Measurements from ENCODE around the gene CCDC73. TPM values are rescaled to one million over a fixed set of nuclear protein-coding genes. Genes with fewer than 3 reads are reported as not detected.
"Not testable (repeated sequence)": the region's sequence is repeated elsewhere in the genome, so short reads cannot be mapped to it uniquely, and the experiment has no call there.

The CCDC73 gene
- total RNA-seq, 1 experiment from 2014 or later, result not detected

- in situ Hi-C loops (cut with HindIII; ENCODE audit: low sequenced_read_pairs), result no loop called here
- DNase-seq (ENCODE audit: low spot score), result no peak
Measured at GRCh38 chr11:32722255-32722654, 72.2 kb downstream of the CCDC73 start.

GRCh38 chr11:32713496-32713895, 81.0 kb downstream of the CCDC73 start:
- in situ Hi-C loops (cut with HindIII; ENCODE audit: low sequenced_read_pairs), result no loop called here
- DNase-seq (ENCODE audit: low spot score), result no peak

- in situ Hi-C loops (cut with HindIII; ENCODE audit: low sequenced_read_pairs); DNase-seq (ENCODE audit: low spot score): not testable (repeated sequence)
Measured at GRCh38 chr11:32708978-32709377, 85.5 kb downstream of the CCDC73 start.

- DNase-seq (ENCODE audit: low spot score), result no peak
- in situ Hi-C loops (cut with HindIII; ENCODE audit: low sequenced_read_pairs), result no loop called here
Measured at GRCh38 chr11:32706985-32707741, 87.3 kb downstream of the CCDC73 start.

- DNase-seq (ENCODE audit: low spot score), result no peak
- in situ Hi-C loops (cut with HindIII; ENCODE audit: low sequenced_read_pairs), result no loop called here
Measured at GRCh38 chr11:32705309-32706033, 89.0 kb downstream of the CCDC73 start.

- in situ Hi-C loops (cut with HindIII; ENCODE audit: low sequenced_read_pairs), result no loop called here
- no peak for DNase-seq (ENCODE audit: low spot score)
Measured at GRCh38 chr11:32704775-32705174, 89.7 kb downstream of the CCDC73 start.

- in situ Hi-C loops (cut with HindIII; ENCODE audit: low sequenced_read_pairs), result no loop called here
- no peak for DNase-seq (ENCODE audit: low spot score)
Measured at GRCh38 chr11:32704261-32704660, 90.2 kb downstream of the CCDC73 start.

GRCh38 chr11:32701616-32702015, 92.8 kb downstream of the CCDC73 start:
- in situ Hi-C loops (cut with HindIII; ENCODE audit: low sequenced_read_pairs), result no loop called here
- DNase-seq (ENCODE audit: low spot score), result no peak

- in situ Hi-C loops (cut with HindIII; ENCODE audit: low sequenced_read_pairs), result no loop called here
- DNase-seq (ENCODE audit: low spot score), result no peak
Measured at GRCh38 chr11:32698579-32698978, 95.9 kb downstream of the CCDC73 start.

- in situ Hi-C loops (cut with HindIII; ENCODE audit: low sequenced_read_pairs), result no loop called here
- no peak for DNase-seq (ENCODE audit: low spot score)
Measured at GRCh38 chr11:32671051-32671450, 123.4 kb downstream of the CCDC73 start.

- DNase-seq (ENCODE audit: low spot score), result no peak
- in situ Hi-C loops (cut with HindIII; ENCODE audit: low sequenced_read_pairs), result no loop called here
Measured at GRCh38 chr11:32659672-32660071, 134.8 kb downstream of the CCDC73 start.

GRCh38 chr11:32658639-32659406, 135.6 kb downstream of the CCDC73 start:
- no peak for DNase-seq (ENCODE audit: low spot score)
- in situ Hi-C loops (cut with HindIII; ENCODE audit: low sequenced_read_pairs), result no loop called here

- in situ Hi-C loops (cut with HindIII; ENCODE audit: low sequenced_read_pairs), result no loop called here
- DNase-seq (ENCODE audit: low spot score), result no peak
Measured at GRCh38 chr11:32643526-32643925, 150.9 kb downstream of the CCDC73 start.

GRCh38 chr11:32641361-32641760, 153.1 kb downstream of the CCDC73 start:
- no peak for DNase-seq (ENCODE audit: low spot score)
- in situ Hi-C loops (cut with HindIII; ENCODE audit: low sequenced_read_pairs), result no loop called here

GRCh38 chr11:32635819-32636218, 158.6 kb downstream of the CCDC73 start:
- in situ Hi-C loops (cut with HindIII; ENCODE audit: low sequenced_read_pairs), result no loop called here

GRCh38 chr11:32630844-32631243, 163.6 kb downstream of the CCDC73 start:
- DNase-seq (ENCODE audit: low spot score), result no peak
- in situ Hi-C loops (cut with HindIII; ENCODE audit: low sequenced_read_pairs), result no loop called here

More at GRCh38 chr11:32635819-32636218, 158.6 kb downstream of the CCDC73 start:
- no peak for DNase-seq (ENCODE audit: low spot score)

- no peak for DNase-seq (ENCODE audit: low spot score)
- in situ Hi-C loops (cut with HindIII; ENCODE audit: low sequenced_read_pairs), result no loop called here
Measured at GRCh38 chr11:32616903-32617302, 177.6 kb downstream of the CCDC73 start.

GRCh38 chr11:32615422-32615821, 179.0 kb downstream of the CCDC73 start:
- in situ Hi-C loops (cut with HindIII; ENCODE audit: low sequenced_read_pairs), result no loop called here
- DNase-seq (ENCODE audit: low spot score), result no peak

GRCh38 chr11:32613500-32614151, 180.8 kb downstream of the CCDC73 start:
- in situ Hi-C loops (cut with HindIII; ENCODE audit: low sequenced_read_pairs), result no loop called here
- no peak for DNase-seq (ENCODE audit: low spot score)

All from G401 (cell line).